Measurements from ENCODE around the gene LCN10.

The LCN10 gene

DNA sequence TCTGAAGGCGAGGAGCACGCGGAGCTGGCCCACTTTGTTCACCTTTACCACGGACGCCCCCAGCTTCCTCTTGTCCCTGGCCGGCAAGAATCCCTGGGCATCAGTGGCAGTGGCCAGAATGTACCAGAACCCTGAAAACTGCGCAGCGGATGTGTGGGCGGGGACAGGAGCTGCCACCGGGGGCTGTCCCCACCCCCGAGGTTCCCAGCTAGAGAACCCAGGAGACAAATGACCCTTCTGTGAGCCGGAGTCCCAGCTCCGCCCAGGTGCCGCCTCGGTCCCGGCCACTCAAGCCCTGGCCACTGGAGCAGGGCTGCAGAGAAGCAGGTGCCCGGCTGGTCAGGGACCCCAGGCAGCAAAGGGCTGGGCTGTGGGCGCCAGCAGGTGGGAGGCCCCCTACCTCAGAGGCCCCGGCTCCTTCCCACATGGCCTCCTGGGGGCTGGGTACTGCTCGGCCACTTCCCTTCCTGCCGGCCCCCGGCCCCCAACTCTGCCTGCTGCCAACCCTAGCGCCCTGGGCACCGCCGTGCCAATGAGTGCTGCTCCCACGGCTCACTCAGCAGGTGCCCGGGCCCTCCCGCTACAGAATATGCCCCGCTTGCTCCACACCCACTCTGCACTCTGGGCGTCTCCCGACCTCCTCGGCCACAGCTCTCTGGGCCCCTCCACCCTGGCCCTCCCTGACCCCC is 713 bp downstream of the LCN10 start (continued):
- no peak for TF ChIP-seq ZFP3 (CRISPR knock-in tag; IDR thresholded peaks at IDR 0.05)

DNA sequence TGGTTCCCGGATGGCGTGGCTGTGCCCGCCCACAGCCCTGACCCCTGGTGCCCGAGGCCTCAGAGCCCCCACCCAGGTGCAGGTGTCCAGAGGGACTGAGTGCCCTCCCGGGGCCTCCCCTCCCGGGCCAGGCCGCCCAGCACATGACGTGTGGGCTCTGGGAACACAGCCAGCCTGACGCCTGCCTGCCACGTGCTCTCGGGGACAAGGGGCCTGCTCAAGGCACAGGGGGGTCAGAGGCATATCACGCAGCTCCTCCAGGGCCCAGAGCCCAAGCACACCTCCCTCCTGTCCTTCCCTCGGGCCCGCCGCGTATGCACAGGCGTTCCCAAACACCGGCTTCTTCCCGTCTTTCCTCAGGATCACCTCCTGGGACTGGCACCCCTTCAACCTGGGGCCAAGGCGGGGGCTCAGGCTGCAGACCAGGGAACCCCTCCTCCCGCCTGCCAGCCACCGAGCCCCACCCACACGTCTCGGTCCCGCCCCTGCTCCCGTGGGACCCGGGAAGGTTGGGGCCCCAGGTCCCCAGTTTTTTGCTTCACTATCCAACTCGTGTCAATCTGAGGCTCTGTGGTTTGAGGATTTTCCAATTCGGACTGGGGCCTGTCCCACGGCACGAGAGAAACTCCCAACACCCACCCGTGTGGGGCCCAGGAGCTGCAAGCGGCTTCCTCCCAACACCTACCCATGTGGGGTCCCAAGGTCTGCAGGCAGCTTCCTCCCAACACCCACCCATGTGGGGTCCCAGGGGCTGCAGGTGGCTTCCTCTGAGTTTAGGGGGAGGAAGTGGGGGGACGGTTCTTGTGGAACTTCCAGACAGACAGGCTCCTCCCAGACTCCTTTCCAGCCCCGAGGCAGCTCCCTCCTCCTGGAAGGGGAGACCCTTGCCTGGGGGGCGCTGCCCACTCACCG is 1.5 kb downstream of the LCN10 start:
- no peak for ATAC-seq
- TF ChIP-seq ZC3H10 (CRISPR knock-in tag; IDR thresholded peaks at IDR 0.05) (no peak), CSDC2 (CRISPR knock-in tag; IDR thresholded peaks at IDR 0.05) (no peak), ZNF565 (CRISPR knock-in tag; conservative IDR thresholded peaks at IDR 0.05; ENCODE audit: low read depth) (no peak), ZFP30 (CRISPR knock-in tag; IDR thresholded peaks at IDR 0.05) (no peak), RARB (CRISPR knock-in tag; IDR thresholded peaks at IDR 0.05) (no peak), ZNF70 (CRISPR knock-in tag; IDR thresholded peaks at IDR 0.05) (no peak), PPARA (CRISPR knock-in tag; IDR thresholded peaks at IDR 0.05; ENCODE audit: borderline replicate concordance) (no peak), ISL1 (CRISPR knock-in tag; IDR thresholded peaks at IDR 0.05) (no peak)
- TF ChIP-seq, protein P1, sequence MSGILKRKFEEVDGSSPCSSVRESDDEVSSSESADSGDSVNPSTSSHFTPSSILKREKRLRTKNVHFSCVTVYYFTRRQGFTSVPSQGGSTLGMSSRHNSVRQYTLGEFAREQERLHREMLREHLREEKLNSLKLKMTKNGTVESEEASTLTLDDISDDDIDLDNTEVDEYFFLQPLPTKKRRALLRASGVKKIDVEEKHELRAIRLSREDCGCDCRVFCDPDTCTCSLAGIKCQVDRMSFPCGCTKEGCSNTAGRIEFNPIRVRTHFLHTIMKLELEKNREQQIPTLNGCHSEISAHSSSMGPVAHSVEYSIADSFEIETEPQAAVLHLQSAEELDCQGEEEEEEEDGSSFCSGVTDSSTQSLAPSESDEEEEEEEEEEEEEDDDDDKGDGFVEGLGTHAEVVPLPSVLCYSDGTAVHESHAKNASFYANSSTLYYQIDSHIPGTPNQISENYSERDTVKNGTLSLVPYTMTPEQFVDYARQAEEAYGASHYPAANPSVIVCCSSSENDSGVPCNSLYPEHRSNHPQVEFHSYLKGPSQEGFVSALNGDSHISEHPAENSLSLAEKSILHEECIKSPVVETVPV (CRISPR knock-in tag; IDR thresholded peaks at IDR 0.05), result no peak
- TF ChIP-seq, protein P2, sequence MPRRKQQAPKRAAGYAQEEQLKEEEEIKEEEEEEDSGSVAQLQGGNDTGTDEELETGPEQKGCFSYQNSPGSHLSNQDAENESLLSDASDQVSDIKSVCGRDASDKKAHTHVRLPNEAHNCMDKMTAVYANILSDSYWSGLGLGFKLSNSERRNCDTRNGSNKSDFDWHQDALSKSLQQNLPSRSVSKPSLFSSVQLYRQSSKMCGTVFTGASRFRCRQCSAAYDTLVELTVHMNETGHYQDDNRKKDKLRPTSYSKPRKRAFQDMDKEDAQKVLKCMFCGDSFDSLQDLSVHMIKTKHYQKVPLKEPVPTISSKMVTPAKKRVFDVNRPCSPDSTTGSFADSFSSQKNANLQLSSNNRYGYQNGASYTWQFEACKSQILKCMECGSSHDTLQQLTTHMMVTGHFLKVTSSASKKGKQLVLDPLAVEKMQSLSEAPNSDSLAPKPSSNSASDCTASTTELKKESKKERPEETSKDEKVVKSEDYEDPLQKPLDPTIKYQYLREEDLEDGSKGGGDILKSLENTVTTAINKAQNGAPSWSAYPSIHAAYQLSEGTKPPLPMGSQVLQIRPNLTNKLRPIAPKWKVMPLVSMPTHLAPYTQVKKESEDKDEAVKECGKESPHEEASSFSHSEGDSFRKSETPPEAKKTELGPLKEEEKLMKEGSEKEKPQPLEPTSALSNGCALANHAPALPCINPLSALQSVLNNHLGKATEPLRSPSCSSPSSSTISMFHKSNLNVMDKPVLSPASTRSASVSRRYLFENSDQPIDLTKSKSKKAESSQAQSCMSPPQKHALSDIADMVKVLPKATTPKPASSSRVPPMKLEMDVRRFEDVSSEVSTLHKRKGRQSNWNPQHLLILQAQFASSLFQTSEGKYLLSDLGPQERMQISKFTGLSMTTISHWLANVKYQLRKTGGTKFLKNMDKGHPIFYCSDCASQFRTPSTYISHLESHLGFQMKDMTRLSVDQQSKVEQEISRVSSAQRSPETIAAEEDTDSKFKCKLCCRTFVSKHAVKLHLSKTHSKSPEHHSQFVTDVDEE (CRISPR knock-in tag; IDR thresholded peaks at IDR 0.05), result no peak
- TF ChIP-seq, protein P3, sequence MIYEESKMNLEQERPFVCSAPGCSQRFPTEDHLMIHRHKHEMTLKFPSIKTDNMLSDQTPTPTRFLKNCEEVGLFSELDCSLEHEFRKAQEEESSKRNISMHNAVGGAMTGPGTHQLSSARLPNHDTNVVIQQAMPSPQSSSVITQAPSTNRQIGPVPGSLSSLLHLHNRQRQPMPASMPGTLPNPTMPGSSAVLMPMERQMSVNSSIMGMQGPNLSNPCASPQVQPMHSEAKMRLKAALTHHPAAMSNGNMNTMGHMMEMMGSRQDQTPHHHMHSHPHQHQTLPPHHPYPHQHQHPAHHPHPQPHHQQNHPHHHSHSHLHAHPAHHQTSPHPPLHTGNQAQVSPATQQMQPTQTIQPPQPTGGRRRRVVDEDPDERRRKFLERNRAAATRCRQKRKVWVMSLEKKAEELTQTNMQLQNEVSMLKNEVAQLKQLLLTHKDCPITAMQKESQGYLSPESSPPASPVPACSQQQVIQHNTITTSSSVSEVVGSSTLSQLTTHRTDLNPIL (CRISPR knock-in tag; IDR thresholded peaks at IDR 0.05; ENCODE audit: low read depth), result no peak

DNA sequence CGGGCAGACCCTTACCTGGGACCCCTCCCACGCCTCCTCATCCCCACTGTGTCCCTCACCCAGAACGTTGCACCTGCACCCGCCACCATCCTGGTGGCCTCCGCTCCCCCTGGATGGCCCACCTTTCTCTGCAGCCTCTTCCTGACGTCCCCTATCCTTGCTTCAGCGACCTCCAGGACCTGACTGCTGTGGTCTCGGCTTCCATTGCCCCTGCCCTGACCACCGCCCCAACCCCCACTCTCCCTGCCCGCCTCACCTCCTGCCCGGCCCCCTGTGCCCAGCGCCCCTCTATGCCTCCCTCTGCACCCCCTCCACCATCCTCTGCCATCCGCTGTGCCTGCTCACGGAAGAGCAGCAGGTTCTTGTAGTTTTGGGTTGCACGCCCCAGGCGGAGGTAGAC is 2.2 kb downstream of the LCN10 start:
- no peak for ATAC-seq
- TF ChIP-seq GLIS3 (CRISPR knock-in tag; IDR thresholded peaks at IDR 0.05), result no peak
- TF ChIP-seq, protein P3 (CRISPR knock-in tag; IDR thresholded peaks at IDR 0.05; ENCODE audit: low read depth), result no peak
- no peak for TF ChIP-seq RARB (CRISPR knock-in tag; IDR thresholded peaks at IDR 0.05)
- TF ChIP-seq ZNF8 (CRISPR knock-in tag; IDR thresholded peaks at IDR 0.05), result no peak
- no peak for TF ChIP-seq ESRRG (CRISPR knock-in tag; IDR thresholded peaks at IDR 0.05)
- TF ChIP-seq, protein P1 (CRISPR knock-in tag; IDR thresholded peaks at IDR 0.05), result no peak
- no peak for TF ChIP-seq ZNF70 (CRISPR knock-in tag; IDR thresholded peaks at IDR 0.05)
- no peak for TF ChIP-seq ZFP30 (CRISPR knock-in tag; IDR thresholded peaks at IDR 0.05)
- TF ChIP-seq, protein P2 (CRISPR knock-in tag; IDR thresholded peaks at IDR 0.05), result no peak
- no peak for TF ChIP-seq ZFP3 (CRISPR knock-in tag; IDR thresholded peaks at IDR 0.05)
- TF ChIP-seq TCF4 (CRISPR knock-in tag; IDR thresholded peaks at IDR 0.05; ENCODE audit: borderline replicate concordance), result no peak
- TF ChIP-seq, protein P4, sequence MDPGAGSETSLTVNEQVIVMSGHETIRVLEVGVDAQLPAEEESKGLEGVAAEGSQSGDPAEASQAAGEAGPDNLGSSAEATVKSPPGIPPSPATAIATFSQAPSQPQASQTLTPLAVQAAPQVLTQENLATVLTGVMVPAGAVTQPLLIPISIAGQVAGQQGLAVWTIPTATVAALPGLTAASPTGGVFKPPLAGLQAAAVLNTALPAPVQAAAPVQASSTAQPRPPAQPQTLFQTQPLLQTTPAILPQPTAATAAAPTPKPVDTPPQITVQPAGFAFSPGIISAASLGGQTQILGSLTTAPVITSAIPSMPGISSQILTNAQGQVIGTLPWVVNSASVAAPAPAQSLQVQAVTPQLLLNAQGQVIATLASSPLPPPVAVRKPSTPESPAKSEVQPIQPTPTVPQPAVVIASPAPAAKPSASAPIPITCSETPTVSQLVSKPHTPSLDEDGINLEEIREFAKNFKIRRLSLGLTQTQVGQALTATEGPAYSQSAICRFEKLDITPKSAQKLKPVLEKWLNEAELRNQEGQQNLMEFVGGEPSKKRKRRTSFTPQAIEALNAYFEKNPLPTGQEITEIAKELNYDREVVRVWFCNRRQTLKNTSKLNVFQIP (CRISPR knock-in tag; IDR thresholded peaks at IDR 0.05; ENCODE audit: borderline replicate concordance, low read depth), result no peak
- no peak for TF ChIP-seq TOX (CRISPR knock-in tag; IDR thresholded peaks at IDR 0.05; ENCODE audit: borderline replicate concordance)
- TF ChIP-seq ZNF565 (CRISPR knock-in tag; conservative IDR thresholded peaks at IDR 0.05; ENCODE audit: low read depth), result no peak
- TF ChIP-seq PPARA (CRISPR knock-in tag; IDR thresholded peaks at IDR 0.05; ENCODE audit: borderline replicate concordance), result no peak
- TF ChIP-seq OSR1 (CRISPR knock-in tag; IDR thresholded peaks at IDR 0.05), result no peak
- no peak for TF ChIP-seq ARNTL (CRISPR knock-in tag; IDR thresholded peaks at IDR 0.05; ENCODE audit: borderline replicate concordance, low read depth)
